Measurements from ENCODE around the gene UBE2D4. TPM values are rescaled to one million over a fixed set of nuclear protein-coding genes. Genes with fewer than 3 reads are reported as not detected.
"Not testable (repeated sequence)": the region's sequence is repeated elsewhere in the genome, so short reads cannot be mapped to it uniquely, and the experiment has no call there.

Gene UBE2D4
- total RNA-seq, 1 donor from 2014 or later = 42.0 TPM

GRCh38 chr7:43953071-43953470, 26.8 kb downstream of the UBE2D4 start:
- DNase-seq (no peak), ATAC-seq (no peak)
- intact Hi-C loops (cut with micrococcal nuclease) = no loop called here

DNA sequence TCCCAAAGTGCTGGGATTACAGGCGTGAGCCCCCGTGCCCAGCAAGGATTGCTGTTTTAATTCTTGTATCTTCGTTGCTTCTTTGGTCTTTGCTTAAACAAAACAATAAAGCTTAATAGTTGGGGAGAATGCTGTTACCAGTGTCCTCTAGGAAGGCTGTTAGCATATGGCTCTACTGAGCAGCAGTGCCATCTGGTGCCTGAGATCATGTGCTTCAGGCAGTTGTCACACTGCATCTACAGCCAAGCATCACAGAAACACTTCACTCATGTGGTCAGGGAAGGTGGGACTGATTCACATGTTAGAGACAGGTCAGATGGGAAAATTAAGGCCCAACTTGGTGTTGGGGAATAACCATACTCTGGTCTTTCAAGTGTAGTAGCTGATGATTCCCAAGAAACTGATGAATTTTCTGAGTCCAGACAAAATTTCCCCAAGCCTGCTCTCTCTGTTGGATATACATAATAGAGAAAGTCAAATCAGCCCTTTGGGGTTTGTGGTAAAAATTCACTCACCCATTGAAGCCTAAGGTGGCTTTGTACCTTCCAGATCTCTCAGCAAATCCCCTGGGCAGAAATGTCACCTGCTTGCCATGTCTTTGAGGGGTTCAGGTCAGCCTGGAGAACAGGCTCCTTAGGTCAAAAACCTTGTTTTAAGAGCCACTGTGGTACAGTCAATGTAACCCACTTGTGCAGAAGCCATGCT, 28.4 kb downstream of the UBE2D4 start:
- ATAC-seq (peak; percentile 71), DNase-seq (no peak)
- intact Hi-C loops (cut with micrococcal nuclease) = no loop called here

GRCh38 chr7:43956027-43956426, 29.8 kb downstream of the UBE2D4 start:
- intact Hi-C loops (cut with micrococcal nuclease) = no loop called here
- no peak for DNase-seq
- no peak for ATAC-seq

- DNase-seq (no peak), ATAC-seq (no peak)
- intact Hi-C loops (cut with micrococcal nuclease) = no loop called here
These were observed 34.7 kb downstream of the UBE2D4 start for GRCh38 chr7:43960933-43961332.

DNA sequence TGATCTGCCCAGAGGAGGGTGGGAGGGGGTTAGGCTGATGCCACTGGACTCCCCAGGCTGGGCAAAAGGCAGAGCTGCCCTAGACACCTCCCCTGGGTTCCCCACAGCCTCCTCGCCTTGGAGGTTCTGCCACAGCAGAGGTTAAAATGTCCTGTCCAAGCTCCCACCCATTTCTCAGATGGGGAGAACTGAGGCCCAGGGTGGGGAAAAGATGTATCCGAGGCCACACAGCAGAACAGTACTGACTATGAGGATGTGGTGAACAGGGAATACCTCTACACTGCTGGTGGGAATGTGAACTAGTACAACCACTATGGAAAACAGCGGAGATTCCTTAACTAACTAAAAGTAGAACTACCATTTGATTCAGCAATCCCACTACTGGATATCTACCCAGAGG, 40.2 kb downstream of the UBE2D4 start:
- ATAC-seq = not testable (repeated sequence)

DNA sequence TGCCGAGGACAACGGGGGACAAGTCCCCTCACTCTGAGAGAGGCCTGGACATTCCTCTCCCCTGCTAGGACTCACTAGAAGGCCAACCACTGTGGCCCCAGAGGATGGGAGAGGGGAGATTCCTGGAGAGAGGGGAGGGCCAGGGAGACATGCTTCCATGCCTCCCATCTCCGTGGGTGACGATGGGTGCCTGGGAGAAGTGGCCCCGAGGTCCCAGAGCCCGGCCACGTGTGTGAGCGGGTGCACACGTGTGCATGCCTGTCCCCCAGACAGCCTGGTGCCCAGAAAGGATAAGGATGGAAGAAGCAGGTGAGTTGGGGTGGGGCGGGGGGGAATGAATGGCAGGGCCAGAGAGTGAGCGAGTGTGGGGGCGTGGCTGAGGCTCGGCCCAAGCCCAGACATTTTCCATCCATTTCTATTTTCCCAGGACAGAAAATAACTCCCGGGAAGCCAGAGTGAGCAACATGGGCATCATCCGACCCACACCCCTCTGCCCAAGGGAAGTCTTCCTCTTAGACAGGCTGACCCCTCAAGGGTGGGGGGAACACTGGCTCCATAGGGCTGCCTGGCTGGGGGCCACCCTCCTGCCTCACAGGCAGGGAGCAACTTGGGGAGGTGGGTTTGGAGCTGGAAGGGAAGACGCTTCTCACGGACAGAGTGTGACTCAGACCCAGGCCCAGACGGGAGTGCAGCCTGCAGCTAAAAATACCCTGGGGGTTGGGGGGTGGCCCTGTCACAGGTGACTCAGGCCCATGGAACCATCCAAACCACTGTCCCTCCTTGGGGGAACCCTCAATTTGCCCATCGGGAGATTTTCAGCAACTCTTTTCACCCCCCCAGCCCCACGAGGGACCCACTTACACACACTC, 42.2 kb downstream of the UBE2D4 start:
- intact Hi-C loops (cut with micrococcal nuclease); DNase-seq: not testable (repeated sequence)
- peak; percentile 19 for ATAC-seq

More for the DNA sequence above, 40.2 kb downstream of the UBE2D4 start:
- DNase-seq; intact Hi-C loops (cut with micrococcal nuclease): not testable (repeated sequence)

DNA sequence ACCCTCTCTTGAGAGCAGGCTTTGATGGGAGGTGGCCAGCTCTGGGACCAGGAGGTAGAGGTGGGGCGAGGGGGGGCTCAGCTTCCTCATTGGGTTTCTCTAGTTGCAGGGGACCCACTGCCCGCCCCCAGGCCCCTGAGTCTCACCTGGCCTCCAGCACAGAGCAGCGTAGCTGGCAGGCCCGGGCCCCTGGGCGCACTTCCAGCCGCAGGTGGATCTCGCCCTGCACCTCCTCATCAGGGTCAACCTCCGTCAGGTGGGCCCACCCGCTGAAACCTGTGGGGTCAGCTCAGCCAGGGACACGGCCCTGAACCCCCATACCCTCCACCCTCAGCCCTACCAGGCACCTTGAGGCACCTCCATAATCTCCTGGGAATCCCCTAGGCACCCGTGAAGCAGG, 43.4 kb downstream of the UBE2D4 start:
- intact Hi-C loops (cut with micrococcal nuclease); ATAC-seq; DNase-seq: not testable (repeated sequence)

- intact Hi-C loops (cut with micrococcal nuclease); DNase-seq; ATAC-seq: not testable (repeated sequence)
These were observed 44.5 kb downstream of the UBE2D4 start for GRCh38 chr7:43970698-43971097.

DNA sequence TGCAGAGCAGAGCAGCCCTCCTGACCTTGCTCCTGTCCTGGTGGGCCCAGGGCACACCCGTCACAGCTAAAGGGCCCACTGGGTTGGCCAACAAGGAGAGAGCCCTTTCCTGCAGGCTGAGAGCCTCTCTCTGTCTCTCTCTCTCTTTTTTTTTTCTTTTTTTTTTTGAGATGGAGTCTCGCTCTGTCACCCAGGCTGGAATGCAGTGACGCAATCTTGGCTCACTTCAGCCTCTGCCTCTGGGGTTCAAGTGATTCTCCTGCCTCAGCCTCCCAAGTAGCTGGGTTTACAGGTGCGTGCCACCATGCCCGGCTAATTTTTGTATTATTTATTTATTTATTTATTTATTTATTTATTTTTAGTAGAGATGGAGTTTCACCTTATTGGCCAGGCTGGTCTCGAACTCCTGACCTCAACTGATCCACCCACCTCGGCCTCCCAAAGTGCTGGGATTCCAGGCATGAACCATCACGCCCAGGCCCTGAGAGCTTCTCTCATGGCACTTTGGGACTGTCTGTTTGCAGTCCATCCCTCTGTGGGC, 47.9 kb downstream of the UBE2D4 start:
- intact Hi-C loops (cut with micrococcal nuclease); ATAC-seq; DNase-seq: not testable (repeated sequence)

- intact Hi-C loops (cut with micrococcal nuclease); DNase-seq: not testable (repeated sequence)
- ATAC-seq = peak; percentile 12
These were observed 48.7 kb downstream of the UBE2D4 start for GRCh38 chr7:43974725-43975482.

DNA sequence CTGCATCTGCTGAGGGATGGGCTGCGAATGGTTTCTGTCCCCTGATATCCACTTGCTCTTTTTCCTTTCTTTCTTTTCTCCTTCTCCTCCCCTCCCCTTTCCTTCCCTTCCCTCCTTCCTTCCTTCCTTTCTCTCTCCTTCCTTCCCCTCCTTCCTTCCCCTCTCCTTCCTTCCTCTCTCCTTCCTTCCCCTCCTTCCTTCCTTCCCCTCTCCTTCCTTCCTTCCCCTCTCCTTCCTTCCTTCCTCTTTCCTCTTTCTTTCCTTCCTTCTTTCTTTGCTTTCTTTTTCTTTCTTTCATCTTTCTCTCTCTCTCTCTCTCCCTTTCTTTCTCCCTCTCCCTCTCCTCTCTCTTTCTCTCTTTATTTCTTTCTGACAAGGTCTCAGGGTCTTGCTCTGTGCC, 51.3 kb downstream of the UBE2D4 start:
- no peak for DNase-seq
- intact Hi-C loops (cut with micrococcal nuclease) = no loop called here
- ATAC-seq = no peak

DNA sequence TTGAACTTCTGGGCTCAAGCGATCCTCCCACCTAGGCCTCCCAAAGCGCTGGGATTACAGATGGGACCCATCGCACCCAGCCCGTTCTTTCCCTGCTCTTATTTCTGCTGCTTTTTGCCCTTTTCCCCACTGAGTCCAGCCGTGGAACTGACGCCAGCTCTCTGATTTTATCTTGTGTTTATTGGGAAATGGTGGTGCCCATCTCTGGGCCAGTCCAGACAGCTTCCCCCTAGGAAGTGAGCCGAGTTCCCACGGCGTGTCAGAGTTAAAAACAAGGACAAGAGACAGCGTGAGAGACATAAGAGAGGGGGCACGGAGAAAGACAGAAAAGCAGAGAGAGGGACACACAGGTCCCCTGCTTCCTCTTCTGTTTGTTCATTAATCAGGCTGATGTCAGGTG, 51.9 kb downstream of the UBE2D4 start:
- intact Hi-C loops (cut with micrococcal nuclease); DNase-seq; ATAC-seq: not testable (repeated sequence)

DNA sequence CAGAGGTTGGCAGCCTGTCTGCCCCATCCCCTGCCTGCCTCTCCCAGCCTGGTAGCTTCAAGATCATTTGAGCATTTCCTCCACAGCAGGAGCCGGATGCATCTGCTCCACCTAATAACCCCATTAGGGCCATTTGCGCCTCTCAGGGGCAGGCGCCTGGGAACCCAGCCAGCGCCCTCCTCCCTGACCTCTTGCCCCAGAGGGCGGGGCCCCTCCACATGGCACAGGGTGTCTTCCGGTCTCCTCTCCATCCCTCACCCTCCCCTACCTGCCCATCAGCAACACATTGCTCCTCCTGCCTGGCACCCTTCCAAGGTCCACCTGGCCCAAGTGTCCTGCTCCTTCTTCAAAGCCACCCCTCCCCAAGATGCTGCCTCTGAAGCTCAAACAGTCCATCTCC, 56.6 kb downstream of the UBE2D4 start:
- intact Hi-C loops (cut with micrococcal nuclease); ATAC-seq; DNase-seq: not testable (repeated sequence)

DNA sequence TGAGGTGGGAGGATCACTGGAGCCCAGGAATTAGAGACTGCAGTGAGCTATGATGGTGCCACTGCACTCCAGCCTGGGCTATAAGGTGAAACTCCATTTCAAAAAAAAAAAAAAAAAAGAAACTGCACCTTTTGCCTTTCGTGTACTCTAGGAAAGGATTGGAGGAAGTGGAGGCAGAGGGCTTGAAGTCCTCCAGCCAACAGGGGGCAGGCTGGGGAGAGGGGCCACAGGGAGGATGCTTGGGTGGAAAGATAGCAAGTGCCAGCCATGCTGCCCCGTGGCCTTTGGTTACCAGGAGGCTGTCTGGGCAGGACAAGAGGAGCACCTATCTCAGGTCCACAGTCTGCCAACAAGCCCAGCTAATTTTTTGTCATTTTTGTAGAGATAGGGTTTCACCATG, 57.5 kb downstream of the UBE2D4 start:
- DNase-seq; ATAC-seq; intact Hi-C loops (cut with micrococcal nuclease): not testable (repeated sequence)

DNA sequence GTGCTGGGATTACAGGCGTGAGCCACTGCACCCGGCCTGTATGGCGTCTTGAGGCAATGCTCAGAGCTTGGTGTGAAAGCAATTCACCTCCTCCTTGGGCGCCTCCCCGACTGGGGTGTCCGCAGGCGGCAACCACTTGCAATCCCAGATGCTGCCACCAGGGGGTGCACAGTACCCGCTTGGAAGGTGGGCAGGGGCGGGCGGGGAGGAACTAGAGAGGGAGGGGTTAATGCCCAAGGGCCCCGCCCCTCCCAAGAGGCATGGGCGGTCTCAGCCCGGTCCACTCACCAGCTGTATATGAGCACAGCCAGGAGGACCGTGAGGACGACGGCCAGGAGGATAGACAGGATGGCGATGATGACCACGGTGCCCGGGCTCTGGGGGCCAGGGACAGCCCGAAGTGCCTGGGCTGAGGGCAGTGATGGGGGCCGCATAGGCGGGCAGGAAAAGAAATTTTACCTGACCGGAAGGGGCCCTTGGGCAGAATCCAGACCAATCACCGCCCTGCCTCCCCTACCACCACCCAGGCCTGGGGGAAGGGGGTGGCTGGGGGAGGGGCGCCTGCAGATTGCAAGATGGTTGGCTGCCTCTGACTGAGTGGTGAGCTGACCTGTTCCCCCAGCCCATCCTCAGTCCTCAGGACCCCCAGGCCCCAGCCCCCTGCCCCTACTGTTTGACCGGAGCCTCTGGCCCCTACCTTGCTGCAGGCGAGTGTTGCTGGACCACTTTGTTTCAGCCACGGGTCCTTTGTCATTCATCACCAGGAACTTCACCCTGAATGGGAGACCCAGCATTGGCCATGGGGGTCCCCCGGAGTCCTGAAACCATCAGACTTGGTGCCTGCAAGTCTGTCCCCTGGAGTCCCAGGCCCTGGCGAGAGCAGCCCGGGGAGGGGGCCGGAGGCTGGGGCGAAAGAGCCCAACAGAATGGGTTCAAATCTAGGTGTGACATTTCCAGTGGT, 59.9 kb downstream of the UBE2D4 start:
- ATAC-seq = peak; percentile 78
- intact Hi-C loops (cut with micrococcal nuclease) = not testable (repeated sequence)
- peak; percentile 82 for DNase-seq

GRCh38 chr7:43987476-43987875, 61.2 kb downstream of the UBE2D4 start:
- ATAC-seq; intact Hi-C loops (cut with micrococcal nuclease); DNase-seq: not testable (repeated sequence)

DNA sequence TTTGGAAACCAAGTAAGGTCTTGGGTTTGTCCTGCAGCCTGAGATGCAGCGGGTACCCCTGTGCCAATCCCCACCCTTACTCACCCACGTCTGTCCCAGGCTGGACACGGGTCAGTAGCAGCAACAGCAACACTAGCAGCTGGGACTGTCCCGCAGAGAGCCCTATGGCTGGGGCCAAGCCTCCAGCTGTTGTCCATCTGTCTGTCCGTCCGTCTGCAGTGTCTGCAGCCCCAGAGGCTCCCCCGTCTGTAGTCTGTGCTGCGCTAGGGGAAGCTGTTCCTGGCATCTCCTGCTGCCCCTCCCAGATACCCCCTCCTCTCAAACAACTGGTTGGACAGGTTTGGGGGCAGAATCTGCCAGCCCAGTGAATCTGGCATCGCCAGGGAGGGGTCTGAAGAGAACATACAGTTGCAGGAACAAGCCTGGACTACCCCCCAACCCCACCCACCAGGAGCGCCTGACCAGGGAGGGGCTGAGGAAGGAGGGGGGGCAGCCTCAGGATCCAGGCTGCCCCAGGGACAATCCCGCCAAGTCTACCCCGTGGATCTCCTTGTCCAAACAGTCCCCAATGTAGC, 63.9 kb downstream of the UBE2D4 start:
- intact Hi-C loops (cut with micrococcal nuclease) = not testable (repeated sequence)
- ATAC-seq (peak; percentile 44), DNase-seq (peak; percentile 44)

DNA sequence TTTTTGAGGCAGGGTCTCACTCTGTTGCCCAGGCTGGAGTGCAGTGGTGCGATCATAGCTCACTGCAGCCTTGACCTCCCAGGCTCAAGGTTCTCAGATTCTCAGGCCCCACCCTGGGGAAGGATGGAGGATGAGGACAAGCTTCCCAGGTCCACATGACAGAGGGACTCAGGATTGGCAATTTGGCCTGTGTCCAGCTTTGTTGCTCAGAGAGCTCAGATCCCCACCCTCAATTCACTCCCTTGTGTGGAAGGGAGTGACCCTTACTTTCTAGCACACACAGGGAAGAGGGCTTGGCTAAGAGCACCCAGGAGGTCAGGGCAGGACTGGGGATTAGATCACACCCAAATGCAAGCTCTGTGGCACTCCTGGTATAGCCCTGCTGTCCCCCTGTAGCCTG, 64.6 kb downstream of the UBE2D4 start:
- intact Hi-C loops (cut with micrococcal nuclease); ATAC-seq; DNase-seq: not testable (repeated sequence)

All from left ventricle myocardium superior (tissue), 1 donor.